Endodermal cell (in vitro differentiated cells): Measurements from ENCODE around the gene MEGF10. TPM values are rescaled to one million over a fixed set of nuclear protein-coding genes. Genes with fewer than 3 reads are reported as not detected.

Experiments
- DNase-seq: peaks from one replicate; pipeline ENCODE4 v3.0.0-alpha.2; 2017
- H3K27ac ChIP-seq: 2 replicates; pipeline ENCODE4 v1.5.1; 2013; ENCODE audit warnings: mild to moderate bottlenecking, low read depth, low read length, moderate library complexity
- H3K27me3 ChIP-seq: 2 replicates; pipeline ENCODE4 v1.6.1; 2013; ENCODE audit warnings: mild to moderate bottlenecking, low read length, moderate library complexity; ENCODE audit not compliant: insufficient read depth, control insufficient read depth, poor library complexity, severe bottlenecking
- H3K36me3 ChIP-seq: 2 replicates; pipeline ENCODE4 v1.7.0; 2013; ENCODE audit warnings: mild to moderate bottlenecking, low read length, moderate library complexity; ENCODE audit not compliant: control insufficient read depth, insufficient read depth
- H3K4me1 ChIP-seq: one replicate; pipeline ENCODE4 v1.7.0; 2013; ENCODE audit warnings: low read length; ENCODE audit not compliant: control insufficient read depth, insufficient read depth
- H3K4me3 ChIP-seq: 2 replicates; pipeline ENCODE4 v1.5.1; 2013; ENCODE audit warnings: mild to moderate bottlenecking, low read length, moderate library complexity
- H3K9ac ChIP-seq: 2 replicates; pipeline ENCODE4 v1.6.1; 2013; ENCODE audit warnings: mild to moderate bottlenecking, low read length, moderate library complexity; ENCODE audit not compliant: poor library complexity, severe bottlenecking; ENCODE audit errors: extremely low read depth
- H3K9me3 ChIP-seq: 2 replicates; pipeline ENCODE4 v1.6.1; 2013; ENCODE audit warnings: mild to moderate bottlenecking, low read length, moderate library complexity; ENCODE audit not compliant: control insufficient read depth
- H3K27ac Mint-ChIP-seq: 2 replicates; pipeline ENCODE4 v1.8.0; 2020; ENCODE audit warnings: mixed read lengths
- H3K27me3 Mint-ChIP-seq: 2 replicates; pipeline ENCODE4 v1.8.0; 2021; ENCODE audit warnings: mild to moderate bottlenecking, mixed read lengths; ENCODE audit not compliant: insufficient read depth
- H3K36me3 Mint-ChIP-seq: 2 replicates; pipeline ENCODE4 v1.8.0; 2020; ENCODE audit warnings: low read depth, mixed read lengths
- H3K4me1 Mint-ChIP-seq: 2 replicates; pipeline ENCODE4 v1.8.0; 2020; ENCODE audit warnings: mixed read lengths
- H3K4me3 Mint-ChIP-seq: 2 replicates; pipeline ENCODE4 v1.8.0; 2020; ENCODE audit warnings: mild to moderate bottlenecking, moderate library complexity, mixed read lengths
- H3K9me3 Mint-ChIP-seq: 2 replicates; pipeline ENCODE4 v1.8.0; 2020; ENCODE audit warnings: mild to moderate bottlenecking, mixed read lengths
- WGBS, 2 experiments: methylation state at CpG; one replicate each; pipeline versions ENCODE4 v1.1.5 to v1.1.7; 2013; ENCODE audit warnings: missing lambda C conversion rate in 2 of 2, mixed read lengths in 1 of 2; ENCODE audit not compliant: insufficient coverage in 1 of 2, insufficient read length in 1 of 2; 5-methylcytosine and 5-hydroxymethylcytosine counted together
- total RNA-seq, 2 donors: library from RNA; stranded (reverse); fragmentation: NEBNext Ultra II Directional in 1 of 2; extraction: Animal tissue kit (Norgen Biotek cat#: 25700) in 1 of 2; gene quantifications; 2 replicates in 1 of 2; 3 replicates in 1 of 2; pipeline ENCODE4 v1.2.1, GENCODE V29; 2021
- TF ChIP-seq, protein P1 (sequence below): fragments of 200-600 bp; sonication (generic); conservative IDR thresholded peaks from 2 replicates; pipeline ENCODE4 v1.5.0; 2021; ENCODE audit warnings: antibody characterized with exemption, mild to moderate bottlenecking

Gene MEGF10
- total RNA-seq, 2 donors from 2014 or later, result 12.7 to 17.7 TPM

DNA sequence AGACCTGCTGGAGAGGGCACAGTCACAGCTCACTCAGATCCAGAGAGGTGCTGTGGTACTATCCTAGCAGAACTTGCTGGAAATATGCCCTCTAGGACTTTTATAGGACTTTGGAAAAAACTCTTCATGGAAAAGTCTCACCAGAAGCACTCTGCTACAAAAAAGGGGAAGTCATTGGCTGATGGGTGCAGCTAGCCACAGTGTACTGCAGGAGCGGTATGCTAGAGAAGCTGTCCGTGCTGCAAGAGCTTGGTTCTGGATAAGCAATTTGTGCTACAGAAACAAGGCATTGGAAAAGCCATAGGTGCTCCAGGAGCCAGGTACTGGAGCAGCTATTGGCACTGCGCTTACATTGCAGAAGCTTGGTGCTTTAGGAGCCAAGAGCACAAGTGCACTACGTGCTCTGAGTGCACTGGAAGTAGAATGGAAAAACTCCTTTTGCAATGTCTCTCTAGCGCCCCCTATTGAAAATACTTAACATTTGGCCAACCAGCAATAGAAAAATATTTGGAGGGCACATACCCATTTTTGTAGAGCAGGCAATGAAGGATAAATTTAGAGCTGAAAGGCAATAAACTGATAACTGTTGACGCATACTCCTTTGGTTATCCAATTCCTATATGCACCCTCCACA, 83.4 kb downstream of the MEGF10 start:
- 84 to 96% methylated on average over 5 to 6 of the region's 6 CpGs for WGBS, 2 experiments
- H3K9me3 ChIP-seq, result peaks cover 13% of the 10 kb centered on the region
- H3K4me1 ChIP-seq, result no peaks in the 10 kb centered on the region
- peaks cover 1% of the 10 kb centered on the region for H3K9me3 Mint-ChIP-seq
- H3K9ac ChIP-seq, result no peak overlapping the region
- H3K27me3 Mint-ChIP-seq, result no peaks in the 10 kb centered on the region
- DNase-seq, result no peak
- H3K27ac ChIP-seq, result no peak overlapping the region
- H3K4me1 Mint-ChIP-seq, result no peaks in the 10 kb centered on the region
- peaks cover 3% of the 10 kb centered on the region for H3K36me3 Mint-ChIP-seq
- peaks cover 6% of the 10 kb centered on the region for H3K36me3 ChIP-seq
- TF ChIP-seq, protein P1, sequence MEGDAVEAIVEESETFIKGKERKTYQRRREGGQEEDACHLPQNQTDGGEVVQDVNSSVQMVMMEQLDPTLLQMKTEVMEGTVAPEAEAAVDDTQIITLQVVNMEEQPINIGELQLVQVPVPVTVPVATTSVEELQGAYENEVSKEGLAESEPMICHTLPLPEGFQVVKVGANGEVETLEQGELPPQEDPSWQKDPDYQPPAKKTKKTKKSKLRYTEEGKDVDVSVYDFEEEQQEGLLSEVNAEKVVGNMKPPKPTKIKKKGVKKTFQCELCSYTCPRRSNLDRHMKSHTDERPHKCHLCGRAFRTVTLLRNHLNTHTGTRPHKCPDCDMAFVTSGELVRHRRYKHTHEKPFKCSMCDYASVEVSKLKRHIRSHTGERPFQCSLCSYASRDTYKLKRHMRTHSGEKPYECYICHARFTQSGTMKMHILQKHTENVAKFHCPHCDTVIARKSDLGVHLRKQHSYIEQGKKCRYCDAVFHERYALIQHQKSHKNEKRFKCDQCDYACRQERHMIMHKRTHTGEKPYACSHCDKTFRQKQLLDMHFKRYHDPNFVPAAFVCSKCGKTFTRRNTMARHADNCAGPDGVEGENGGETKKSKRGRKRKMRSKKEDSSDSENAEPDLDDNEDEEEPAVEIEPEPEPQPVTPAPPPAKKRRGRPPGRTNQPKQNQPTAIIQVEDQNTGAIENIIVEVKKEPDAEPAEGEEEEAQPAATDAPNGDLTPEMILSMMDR, result peak; percentile 75
- no peak overlapping the region for H3K4me3 Mint-ChIP-seq
- no peaks in the 10 kb centered on the region for H3K27me3 ChIP-seq
- H3K27ac Mint-ChIP-seq, result no peak overlapping the region
- no peak overlapping the region for H3K4me3 ChIP-seq

DNA sequence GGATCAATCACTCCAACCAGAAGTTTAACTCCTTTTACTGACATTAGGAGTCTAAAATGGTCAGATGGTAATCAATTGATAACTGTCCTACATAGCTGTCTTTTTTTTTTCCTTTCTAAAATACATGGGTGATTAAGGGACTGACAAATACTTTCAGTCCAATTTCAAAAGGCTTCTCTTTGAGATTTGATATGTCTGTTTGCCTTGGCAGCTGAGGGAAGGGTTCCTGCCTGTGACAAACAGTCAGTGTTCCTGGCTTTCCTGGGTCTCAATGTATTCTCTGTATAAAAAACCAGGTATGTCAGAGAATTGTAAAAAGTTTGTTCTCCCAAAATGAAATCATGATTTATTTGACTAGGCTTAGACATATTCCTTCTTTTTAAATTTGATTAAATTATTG, 84.5 kb downstream of the MEGF10 start:
- Mint-ChIP-seq H3K4me3 (no peak overlapping the region), H3K27ac (no peak overlapping the region), H3K27me3 (no peaks in the 10 kb centered on the region), H3K36me3 (peaks cover 5% of the 10 kb centered on the region), H3K4me1 (no peaks in the 10 kb centered on the region), H3K9me3 (peaks cover 1% of the 10 kb centered on the region)
- DNase-seq, result no peak
- TF ChIP-seq, protein P1, result no peak
- H3K4me1 ChIP-seq, result no peaks in the 10 kb centered on the region
- H3K9me3 ChIP-seq, result peaks cover 13% of the 10 kb centered on the region
- no peak overlapping the region for H3K9ac ChIP-seq
- no peaks in the 10 kb centered on the region for H3K27me3 ChIP-seq
- peaks cover 6% of the 10 kb centered on the region for H3K36me3 ChIP-seq
- no peak overlapping the region for H3K27ac ChIP-seq
- no peak overlapping the region for H3K4me3 ChIP-seq

DNA sequence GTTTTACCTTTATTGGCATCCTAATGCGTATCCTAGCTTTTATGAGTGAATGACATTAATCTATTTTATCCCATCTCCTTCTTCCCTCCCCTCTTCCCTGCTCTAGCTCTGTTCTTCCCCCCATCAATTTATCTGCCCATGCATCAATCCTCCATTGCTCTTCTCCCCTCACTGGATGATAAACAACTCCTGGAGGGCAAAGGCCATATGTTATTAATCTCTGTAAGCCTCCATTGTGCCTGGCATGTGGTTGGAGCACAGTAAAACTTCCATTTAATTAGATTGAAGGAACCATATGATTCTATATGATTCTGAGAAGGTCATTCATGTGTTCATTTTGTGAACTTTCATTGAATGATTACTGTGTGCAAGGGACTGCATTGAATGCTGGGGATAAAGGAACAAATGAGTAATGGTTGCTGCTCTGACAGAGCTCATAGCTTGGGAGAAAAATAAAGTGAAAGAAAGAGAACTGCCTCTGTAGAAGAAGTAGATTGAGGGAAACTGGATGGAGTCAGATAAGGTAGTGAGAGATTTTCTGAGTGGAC, 85.0 kb downstream of the MEGF10 start:
- 90 to 91% methylated on average over 1 of the region's 1 CpG for WGBS, 2 experiments
- Mint-ChIP-seq H3K27ac (no peak overlapping the region), H3K36me3 (peaks cover 5% of the 10 kb centered on the region), H3K4me3 (no peak overlapping the region), H3K27me3 (no peaks in the 10 kb centered on the region), H3K4me1 (no peaks in the 10 kb centered on the region), H3K9me3 (peaks cover 1% of the 10 kb centered on the region)
- Histone ChIP-seq H3K4me3 (no peak overlapping the region), H3K4me1 (no peaks in the 10 kb centered on the region), H3K9ac (no peak overlapping the region), H3K27ac (no peak overlapping the region), H3K9me3 (peaks cover 13% of the 10 kb centered on the region), H3K27me3 (no peaks in the 10 kb centered on the region), H3K36me3 (peaks cover 6% of the 10 kb centered on the region)
- no peak for DNase-seq
- TF ChIP-seq, protein P1, result no peak
